Left ventricle myocardium inferior (tissue), 1 donor: ENCODE data around the gene CACNA1I. TPM values are rescaled to one million over a fixed set of nuclear protein-coding genes. Genes with fewer than 3 reads are reported as not detected.

Source experiments
- DNase-seq: peaks from one replicate; pipeline ENCODE4 v3.0.0-alpha.2; 2020
- H3K27ac ChIP-seq: fragments of 200-600 bp; replicated peaks from 2 replicates; pipeline ENCODE4 v1.8.0; 2021
- H3K27me3 ChIP-seq: fragments of 200-600 bp; 2 replicates; pipeline ENCODE4 v1.8.0; 2021; ENCODE audit warnings: low read depth
- H3K36me3 ChIP-seq: fragments of 200-600 bp; 2 replicates; pipeline ENCODE4 v1.8.0; 2021
- H3K4me1 ChIP-seq: fragments of 200-600 bp; 2 replicates; pipeline ENCODE4 v1.8.0; 2021
- H3K4me3 ChIP-seq: fragments of 200-600 bp; 2 replicates; pipeline ENCODE4 v1.8.0; 2021; ENCODE audit warnings: mild to moderate bottlenecking, moderate library complexity
- H3K9me3 ChIP-seq: fragments of 200-600 bp; replicated peaks from 2 replicates; pipeline ENCODE4 v1.8.0; 2021
- CTCF ChIP-seq: fragments of 200-600 bp; IDR thresholded peaks from 2 replicates; pipeline ENCODE4 v1.8.0; 2021; ENCODE audit warnings: antibody characterized with exemption, mild to moderate bottlenecking, borderline replicate concordance
- intact Hi-C: fragments of 100-400 bp; cut with micrococcal nuclease; formaldehyde crosslinking; loops from one replicate; pipeline ENCODE4 v1.11.0; 2022
- total RNA-seq: library from RNA; stranded (reverse); fragmentation: NEBNext Ultra II Directional; extraction: Animal tissue kit (Norgen Biotek cat#: 25700); gene quantifications from one replicate; pipeline ENCODE4 v1.2.1, GENCODE V29; 2021
- donor health status: DM: no; HTN: yes; CAD: no; lungs with severe emphysema.

The CACNA1I gene
- total RNA-seq, 1 donor from 2014 or later = 0.05 TPM

GRCh38 chr22:39734866-39735265 is 164.3 kb downstream of the CACNA1I start:
- H3K36me3 ChIP-seq = no peaks in the 10 kb centered on the region
- H3K27me3 ChIP-seq = peaks cover 99% of the 10 kb centered on the region
- no peak overlapping the region for H3K4me3 ChIP-seq
- TF ChIP-seq CTCF = no peak
- no peak for DNase-seq
- peaks cover 13% of the 10 kb centered on the region for H3K9me3 ChIP-seq
- no peak overlapping the region for H3K27ac ChIP-seq
- no peaks in the 10 kb centered on the region for H3K4me1 ChIP-seq
- intact Hi-C loops = no loop called here

DNA sequence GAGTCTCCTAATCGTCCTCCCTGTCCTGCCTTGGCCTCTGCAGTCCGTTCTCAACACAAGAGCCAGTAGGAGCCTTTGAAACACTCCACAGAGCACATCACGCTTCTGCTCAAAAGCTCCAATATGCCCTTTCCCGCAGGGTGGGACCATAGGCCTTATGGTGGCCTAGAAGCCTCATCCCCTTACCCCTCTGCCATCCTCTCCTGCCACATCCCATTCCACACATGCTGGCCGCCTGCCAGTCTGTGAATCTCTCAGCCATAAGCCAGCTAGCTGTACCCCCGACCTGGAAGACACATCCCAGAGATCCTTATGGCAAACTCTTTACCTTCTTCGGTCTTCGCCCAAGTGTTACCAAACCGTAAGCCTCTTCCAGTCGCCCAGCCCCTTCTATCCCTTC is 165.2 kb downstream of the CACNA1I start:
- no peak overlapping the region for H3K4me3 ChIP-seq
- no peaks in the 10 kb centered on the region for H3K36me3 ChIP-seq
- TF ChIP-seq CTCF = no peak
- H3K4me1 ChIP-seq = no peaks in the 10 kb centered on the region
- H3K27ac ChIP-seq = no peak overlapping the region
- H3K9me3 ChIP-seq = peaks cover 21% of the 10 kb centered on the region
- DNase-seq = no peak
- intact Hi-C loops = no loop called here
- H3K27me3 ChIP-seq = peaks cover 98% of the 10 kb centered on the region

DNA sequence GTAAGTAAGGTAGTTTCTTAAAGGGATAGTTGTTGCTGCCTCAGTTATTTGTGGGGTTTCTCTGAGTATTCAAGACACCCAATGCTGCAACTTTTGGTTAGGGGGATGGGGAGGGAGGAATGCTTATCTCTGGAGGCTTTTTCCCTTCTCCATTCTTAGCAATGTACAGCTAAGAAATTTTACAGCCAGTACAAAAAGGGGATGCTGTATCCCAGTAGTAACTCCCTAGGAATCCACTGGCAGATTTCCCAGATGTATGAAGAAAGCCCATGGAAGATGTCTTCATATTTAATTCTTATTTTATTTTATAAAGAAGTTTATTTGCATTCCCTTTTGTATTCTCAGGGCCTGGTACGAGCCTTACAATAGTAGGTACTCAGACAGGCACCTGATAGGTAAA is 168.2 kb downstream of the CACNA1I start:
- H3K9me3 ChIP-seq = peaks cover 24% of the 10 kb centered on the region
- H3K4me3 ChIP-seq = no peak overlapping the region
- no peaks in the 10 kb centered on the region for H3K36me3 ChIP-seq
- H3K27ac ChIP-seq = no peak overlapping the region
- TF ChIP-seq CTCF = no peak
- intact Hi-C loops = no loop called here
- no peaks in the 10 kb centered on the region for H3K4me1 ChIP-seq
- H3K27me3 ChIP-seq = peaks cover 98% of the 10 kb centered on the region
- no peak for DNase-seq

Other genes with a start within 250 kb of the CACNA1I start
- 37.7 TPM for gene SYNGR1, start 220.8 kb upstream of the CACNA1I start, total RNA-seq
- gene TAB1, start 171.0 kb upstream of the CACNA1I start, total RNA-seq = 19.4 TPM
- 3.2 TPM for gene MGAT3, start 113.7 kb upstream of the CACNA1I start, total RNA-seq
- gene MIEF1, start 68.5 kb upstream of the CACNA1I start, total RNA-seq = 15.5 TPM
- gene ATF4, start 50.2 kb upstream of the CACNA1I start, total RNA-seq = 193 TPM
- 59.3 TPM for gene RPS19BP1, start 38.0 kb upstream of the CACNA1I start, total RNA-seq